ELR (cell line): Measurements from ENCODE around the gene SORCS2.
A peak's percentile ranks its signal among the peaks of the same experiment; 100 is the strongest.
"Not testable (repeated sequence)": the region's sequence is repeated elsewhere in the genome, so short reads cannot be mapped to it uniquely, and the experiment has no call there.

ENCODE experiments used
- DNase-seq: peaks from one replicate; pipeline ENCODE4 v3.0.0-alpha.2; 2015; ENCODE audit warnings: low read depth

The SORCS2 gene

GRCh38 chr4:7160439-7160838 lies 31.9 kb upstream of the SORCS2 start:
- no peak for DNase-seq

- no peak for DNase-seq
These were observed 31.3 kb upstream of the SORCS2 start for GRCh38 chr4:7160951-7161440.

GRCh38 chr4:7161721-7162214 lies 30.6 kb upstream of the SORCS2 start:
- DNase-seq: no peak

GRCh38 chr4:7165056-7165873 lies 27.1 kb upstream of the SORCS2 start:
- not testable (repeated sequence) for DNase-seq

- DNase-seq: no peak
These were observed 26.5 kb upstream of the SORCS2 start for GRCh38 chr4:7165874-7166201.

- DNase-seq: no peak
These were observed 26.1 kb upstream of the SORCS2 start for GRCh38 chr4:7166237-7166636.

- DNase-seq: no peak
These were observed 25.2 kb upstream of the SORCS2 start for GRCh38 chr4:7166981-7167700.

- DNase-seq: no peak
These were observed 24.6 kb upstream of the SORCS2 start for GRCh38 chr4:7167706-7168105.

GRCh38 chr4:7168106-7168505 lies 24.2 kb upstream of the SORCS2 start:
- DNase-seq: no peak

GRCh38 chr4:7169134-7169533 lies 23.2 kb upstream of the SORCS2 start:
- DNase-seq: no peak

- DNase-seq: no peak
These were observed 22.3 kb upstream of the SORCS2 start for GRCh38 chr4:7170012-7170411.

GRCh38 chr4:7171191-7171900 lies 21.0 kb upstream of the SORCS2 start:
- DNase-seq: no peak

GRCh38 chr4:7172508-7172907 lies 19.8 kb upstream of the SORCS2 start:
- DNase-seq: no peak

- no peak for DNase-seq
These were observed 19.4 kb upstream of the SORCS2 start for GRCh38 chr4:7172946-7173345.

GRCh38 chr4:7173841-7174449 lies 18.4 kb upstream of the SORCS2 start:
- no peak for DNase-seq

- no peak for DNase-seq
These were observed 13.2 kb upstream of the SORCS2 start for GRCh38 chr4:7179158-7179557.

- no peak for DNase-seq
These were observed 11.4 kb upstream of the SORCS2 start for GRCh38 chr4:7180938-7181337.

- no peak for DNase-seq
These were observed 9.7 kb upstream of the SORCS2 start for GRCh38 chr4:7182616-7183015.

GRCh38 chr4:7183161-7183560 lies 9.2 kb upstream of the SORCS2 start:
- DNase-seq: peak; percentile 48

- DNase-seq: no peak
These were observed 8.4 kb upstream of the SORCS2 start for GRCh38 chr4:7183780-7184460.

GRCh38 chr4:7185487-7186030 lies 6.8 kb upstream of the SORCS2 start:
- DNase-seq: no peak
